UCSD-AML1 (cell line): Measurements from ENCODE around the gene TMPRSS3.
A peak's percentile ranks its signal among the peaks of the same experiment; 100 is the strongest.
"Not testable (repeated sequence)": the region's sequence is repeated elsewhere in the genome, so short reads cannot be mapped to it uniquely, and the experiment has no call there.

Source experiments
- DNase-seq: peaks from one replicate; lab custom pipeline; 2025; ENCODE audit not compliant: unreplicated experiment; lab: John Stamatoyannopoulos, UW

Gene TMPRSS3

DNA sequence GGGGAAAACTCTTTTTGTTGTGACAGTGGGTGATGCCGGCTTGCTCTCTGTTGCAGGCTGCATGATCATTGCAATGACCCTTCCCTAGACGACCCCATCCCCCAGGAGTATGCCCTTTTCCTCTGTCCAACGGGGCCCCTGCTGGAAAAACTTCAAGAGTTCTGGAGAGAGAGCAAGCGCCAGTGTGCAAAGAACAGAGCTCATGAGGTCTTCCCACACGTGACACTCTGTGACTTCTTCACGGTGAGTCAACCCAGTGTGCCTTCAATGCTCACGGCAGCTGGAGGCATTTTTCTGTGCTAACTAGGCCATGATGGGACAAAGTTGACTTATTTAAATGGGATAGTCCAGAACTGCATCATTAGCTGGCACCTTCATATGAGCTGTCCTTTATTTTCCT is 13.5 kb upstream of the TMPRSS3 start:
- no peak for DNase-seq

GRCh38 chr21:42408718-42409117 is 12.9 kb upstream of the TMPRSS3 start:
- DNase-seq = not testable (repeated sequence)

DNA sequence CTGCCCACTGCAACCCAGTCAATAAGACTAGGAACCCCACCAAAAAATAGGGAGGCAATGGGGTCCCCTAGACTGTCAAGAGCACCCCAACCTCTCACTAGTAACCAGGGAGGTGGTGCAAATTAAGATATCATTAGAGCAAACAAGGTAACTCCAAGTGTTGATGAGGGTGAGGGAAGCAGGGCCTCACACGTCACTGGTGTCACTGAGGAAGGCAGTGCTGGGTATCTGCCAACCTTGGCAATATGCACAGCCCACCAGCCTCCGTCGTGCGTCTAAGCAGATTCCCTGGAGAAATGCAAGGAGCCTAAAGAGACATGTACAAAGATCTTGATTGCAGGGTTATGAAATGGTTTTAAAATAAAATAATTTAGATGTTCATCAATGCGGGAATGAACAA is 11.6 kb upstream of the TMPRSS3 start:
- no peak for DNase-seq

DNA sequence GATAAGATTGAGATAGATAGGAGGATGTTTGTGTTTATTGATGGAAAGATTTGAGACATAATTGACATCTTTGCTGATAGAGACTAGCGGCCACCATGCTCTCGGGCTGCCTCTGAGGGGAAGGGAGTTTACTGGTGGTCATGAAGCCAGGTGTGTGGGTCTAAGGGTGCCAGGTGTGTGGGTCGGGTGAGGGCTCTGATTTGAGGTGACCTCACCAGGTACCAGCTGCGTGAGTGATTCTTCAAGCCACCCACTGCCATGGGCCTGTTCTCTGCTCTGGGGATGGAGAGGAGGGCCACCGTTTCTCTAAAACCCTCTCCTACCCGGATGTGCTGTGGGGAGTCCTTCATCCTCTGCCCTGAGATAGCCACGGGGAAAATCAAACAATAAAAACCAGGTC is 11.0 kb upstream of the TMPRSS3 start:
- DNase-seq = no peak

DNA sequence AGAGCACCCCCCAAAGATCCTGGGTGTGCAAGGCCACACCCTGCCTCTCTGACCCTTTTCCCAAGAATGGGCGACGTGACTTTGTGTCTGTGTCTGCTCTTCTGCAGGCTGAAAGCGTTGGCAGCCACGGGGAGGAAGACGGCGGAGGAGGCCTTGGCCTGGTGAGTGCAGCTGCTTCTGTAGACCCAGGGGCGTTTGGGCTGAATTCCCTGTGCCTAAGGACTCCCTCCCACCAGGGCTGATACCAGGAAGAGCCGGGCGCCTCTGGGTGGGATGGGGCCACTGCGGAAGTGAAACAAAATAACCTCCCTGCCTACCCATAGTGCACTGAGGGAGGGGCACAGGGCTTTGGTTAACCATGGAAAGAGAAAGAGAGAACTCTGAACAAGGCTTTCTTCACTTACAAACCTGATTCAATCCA is 10.4 kb upstream of the TMPRSS3 start:
- no peak for DNase-seq

GRCh38 chr21:42405064-42406013 is 9.5 kb upstream of the TMPRSS3 start:
- DNase-seq = no peak

GRCh38 chr21:42404539-42404938 is 8.7 kb upstream of the TMPRSS3 start:
- no peak for DNase-seq

- peak; percentile 29 for DNase-seq
Measured at GRCh38 chr21:42403611-42404231, 7.9 kb upstream of the TMPRSS3 start, which contains the start of gene UBASH3A. Gene UBASH3A, plus strand, starts transcription at chr21:42403902. Its CDS starts 44 bp downstream, at chr21:42403946.

DNA sequence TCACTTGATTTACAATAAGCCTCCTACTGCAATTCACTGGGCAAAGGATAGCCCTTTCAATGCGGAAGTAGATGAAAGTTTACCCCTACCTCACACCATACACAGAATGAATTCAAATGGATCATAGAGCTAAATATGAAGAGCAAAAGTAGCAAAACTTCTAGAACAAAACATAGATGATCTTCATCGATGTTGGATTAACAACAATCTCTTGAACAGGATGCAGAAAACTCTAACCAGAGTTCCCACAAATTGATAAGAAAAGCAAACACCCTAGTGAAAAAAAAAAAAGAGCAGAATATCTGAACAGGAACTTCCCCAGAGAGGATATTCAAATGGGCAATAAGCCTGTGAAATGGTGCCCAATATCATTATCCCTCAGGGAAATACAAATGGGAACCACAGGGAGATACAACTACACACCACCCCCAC is 6.0 kb upstream of the TMPRSS3 start:
- DNase-seq = no peak

GRCh38 chr21:42401154-42401553 is 5.3 kb upstream of the TMPRSS3 start:
- no peak for DNase-seq

DNA sequence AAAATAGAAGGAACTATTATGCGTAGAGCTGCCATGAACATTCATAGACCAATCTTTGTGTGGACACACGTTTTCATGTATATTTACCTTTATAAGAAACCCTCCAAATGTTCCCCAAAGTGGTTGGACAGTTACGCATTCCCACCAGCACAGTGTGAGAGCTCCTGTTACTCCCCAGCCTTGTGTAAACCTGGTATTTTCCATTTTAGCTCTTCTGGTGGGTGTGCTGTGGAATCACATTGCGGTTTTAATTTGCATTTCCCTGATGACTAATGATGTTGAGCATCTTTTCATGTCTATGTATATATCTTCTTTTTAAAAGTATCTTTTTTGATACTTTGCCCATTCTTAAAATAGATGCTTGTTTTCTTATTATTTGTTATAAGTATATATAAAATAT is 4.7 kb upstream of the TMPRSS3 start:
- DNase-seq = no peak

DNA sequence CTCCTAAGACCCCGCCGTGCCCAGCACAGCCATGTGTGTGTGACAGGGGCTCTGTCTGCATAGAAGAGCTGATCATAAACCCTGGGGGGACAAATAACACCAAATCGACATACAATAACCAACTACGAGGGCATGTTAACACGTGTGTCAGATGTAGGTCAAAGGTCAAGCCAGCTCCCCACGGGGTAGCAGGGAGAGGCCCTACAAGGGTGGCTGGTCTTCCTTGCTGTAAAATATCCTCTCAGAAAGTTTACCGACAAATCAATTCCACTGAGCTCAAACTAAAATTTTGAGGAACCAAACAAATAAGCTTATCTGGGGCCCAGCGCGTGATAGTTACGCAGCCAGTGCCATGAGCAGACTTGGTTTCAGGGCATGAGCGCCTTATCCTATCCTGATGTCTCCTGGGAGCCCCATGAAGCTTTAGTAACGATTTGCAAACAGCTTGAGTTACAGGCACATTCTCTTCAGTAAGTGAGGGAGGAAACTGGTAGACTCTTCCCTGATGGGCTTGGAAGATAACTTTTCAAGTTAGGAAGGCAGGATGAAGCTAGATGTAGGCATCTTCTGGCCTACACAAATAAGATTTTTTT is 2.7 kb upstream of the TMPRSS3 start:
- DNase-seq = no peak

GRCh38 chr21:42397746-42398394 is 2.0 kb upstream of the TMPRSS3 start:
- DNase-seq = no peak

GRCh38 chr21:42396799-42397745 is 1.2 kb upstream of the TMPRSS3 start:
- DNase-seq = no peak

- DNase-seq = no peak
Measured at GRCh38 chr21:42395302-42395701, 550 bp downstream of the TMPRSS3 start.

DNA sequence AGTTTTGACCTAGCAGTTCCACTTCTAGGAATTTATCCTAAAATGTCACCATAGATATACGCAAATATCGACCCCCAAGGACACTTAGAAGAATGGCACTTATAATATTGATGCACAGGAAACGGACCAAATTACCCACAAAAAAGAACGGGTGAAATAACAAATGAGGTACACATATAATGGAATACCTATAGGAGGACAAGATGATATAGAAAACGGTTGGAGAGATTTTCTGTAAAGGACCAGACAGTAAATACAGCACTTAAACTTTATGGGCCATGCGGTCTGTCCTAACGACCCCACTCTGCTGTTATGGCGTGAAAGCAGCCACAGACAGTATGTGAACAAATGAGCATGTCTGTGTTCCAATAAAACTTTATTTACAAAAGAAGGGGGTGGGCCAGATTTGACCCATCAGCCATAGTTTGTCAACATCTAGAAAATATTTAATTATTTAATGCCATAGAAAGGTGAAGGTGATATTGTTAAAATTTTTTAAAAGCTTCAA is 2.4 kb downstream of the TMPRSS3 start:
- no peak for DNase-seq

- DNase-seq = no peak
Measured at GRCh38 chr21:42392731-42393442, 3.0 kb downstream of the TMPRSS3 start.

- DNase-seq = no peak
Measured at GRCh38 chr21:42391297-42391696, 4.6 kb downstream of the TMPRSS3 start.

GRCh38 chr21:42390696-42391095 is 5.2 kb downstream of the TMPRSS3 start:
- DNase-seq = no peak
